Transverse colon (tissue), 4 donors: ENCODE data around the gene PDZD2.

Source experiments
- POLR2A ChIP-seq: fragments of 450-650 bp; IDR thresholded peaks from one replicate; pipeline ENCODE4 v1.6.1; 2016; ENCODE audit warnings: antibody characterized with exemption, mild to moderate bottlenecking, moderate library complexity
- POLR2AphosphoS5 ChIP-seq, 3 donors: sonication (generic); formaldehyde crosslinking; IDR thresholded peaks; one replicate each; pipeline ENCODE4 v1.6.1; 2016; ENCODE audit warnings: antibody characterized with exemption in 3 of 3
- TF ChIP-seq, protein P1 (sequence below), 5 experiments: fragments of 200-600 bp in 3 of 5; fragments of 450-650 bp in 2 of 5; sonication (generic) in 3 of 5; IDR thresholded peaks; 1 replicate in 2 of 5; 2 replicates in 3 of 5; pipeline ENCODE4 v1.5.1; 2016 to 2017; ENCODE audit warnings: antibody characterized with exemption in 5 of 5, inconsistent platforms in 3 of 5, mild to moderate bottlenecking in 2 of 5, moderate library complexity in 1 of 5

DNA sequence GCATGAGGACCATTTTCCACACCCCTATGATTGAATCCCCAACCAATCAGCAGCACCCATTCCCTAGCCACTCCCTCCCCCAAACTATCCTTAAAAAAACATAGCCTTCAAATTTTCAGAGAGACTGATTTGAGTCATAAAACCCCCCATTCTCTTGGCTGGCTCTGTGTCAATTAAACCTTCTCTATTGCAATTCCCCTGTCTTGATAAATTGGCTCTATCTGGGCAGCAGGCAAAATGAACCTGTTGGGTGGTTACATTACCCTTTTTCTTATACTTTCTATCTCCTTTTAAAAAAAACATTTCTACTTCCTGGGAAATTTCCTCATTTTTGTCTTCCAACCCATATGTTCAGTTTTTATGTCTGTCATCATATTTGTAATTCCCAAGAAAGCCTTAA lies 220.2 kb downstream of the PDZD2 start:
- TF ChIP-seq, protein P1, sequence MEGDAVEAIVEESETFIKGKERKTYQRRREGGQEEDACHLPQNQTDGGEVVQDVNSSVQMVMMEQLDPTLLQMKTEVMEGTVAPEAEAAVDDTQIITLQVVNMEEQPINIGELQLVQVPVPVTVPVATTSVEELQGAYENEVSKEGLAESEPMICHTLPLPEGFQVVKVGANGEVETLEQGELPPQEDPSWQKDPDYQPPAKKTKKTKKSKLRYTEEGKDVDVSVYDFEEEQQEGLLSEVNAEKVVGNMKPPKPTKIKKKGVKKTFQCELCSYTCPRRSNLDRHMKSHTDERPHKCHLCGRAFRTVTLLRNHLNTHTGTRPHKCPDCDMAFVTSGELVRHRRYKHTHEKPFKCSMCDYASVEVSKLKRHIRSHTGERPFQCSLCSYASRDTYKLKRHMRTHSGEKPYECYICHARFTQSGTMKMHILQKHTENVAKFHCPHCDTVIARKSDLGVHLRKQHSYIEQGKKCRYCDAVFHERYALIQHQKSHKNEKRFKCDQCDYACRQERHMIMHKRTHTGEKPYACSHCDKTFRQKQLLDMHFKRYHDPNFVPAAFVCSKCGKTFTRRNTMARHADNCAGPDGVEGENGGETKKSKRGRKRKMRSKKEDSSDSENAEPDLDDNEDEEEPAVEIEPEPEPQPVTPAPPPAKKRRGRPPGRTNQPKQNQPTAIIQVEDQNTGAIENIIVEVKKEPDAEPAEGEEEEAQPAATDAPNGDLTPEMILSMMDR (IDR thresholded peaks at IDR 0.05) = no peak
- no peak for TF ChIP-seq POLR2A
- no peak for TF ChIP-seq POLR2AphosphoS5 (IDR thresholded peaks at IDR 0.05)
